ENCODE data around the gene C2orf68.
A peak's percentile ranks its signal among the peaks of the same experiment; 100 is the strongest.
"Not testable (repeated sequence)": the region's sequence is repeated elsewhere in the genome, so short reads cannot be mapped to it uniquely, and the experiment has no call there.

Gene C2orf68

DNA sequence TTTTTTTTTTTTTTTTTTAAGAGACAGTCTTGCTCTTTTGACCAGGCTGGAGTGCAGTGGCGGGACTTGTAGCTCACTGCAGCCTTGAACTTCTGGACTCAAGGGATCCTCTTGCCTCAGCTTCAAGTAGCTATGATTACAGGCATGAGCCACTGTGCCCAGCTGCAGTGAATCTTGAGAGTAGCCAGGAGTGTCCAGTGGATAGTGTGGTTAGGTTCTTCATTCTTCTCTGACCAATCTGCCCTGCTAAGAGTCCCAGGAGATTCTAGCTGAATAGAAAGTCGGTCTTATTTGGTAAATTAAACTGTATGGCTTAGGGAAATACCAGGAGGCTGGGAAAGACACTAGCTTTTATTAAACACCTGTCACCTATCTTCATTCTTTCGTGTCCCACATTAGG is 19.4 kb upstream of the C2orf68 start:
- DNase-seq (ENCODE audit: low read depth in 2 of 2), result no peak

DNA sequence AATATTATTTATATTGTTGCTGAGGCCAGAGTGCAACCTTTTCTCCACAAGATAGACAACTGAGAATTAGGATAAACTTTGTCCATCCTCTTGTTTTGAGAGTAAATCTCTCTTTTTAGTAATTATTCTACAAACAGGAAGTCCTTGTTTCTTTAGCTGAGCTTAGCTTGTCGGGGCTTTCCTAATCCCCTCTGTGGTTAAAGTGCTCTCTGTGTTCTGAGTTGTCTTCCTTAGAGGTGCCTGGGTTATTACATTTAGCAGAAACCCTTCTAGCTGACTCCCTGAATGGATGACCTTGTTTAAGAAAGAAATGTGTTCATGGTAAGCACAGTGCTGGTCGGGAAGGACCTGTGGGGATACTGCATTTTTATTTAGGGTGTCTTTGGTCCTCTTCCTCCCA is 16.8 kb upstream of the C2orf68 start:
- no peak for DNase-seq (ENCODE audit: low read depth in 2 of 2)

DNA sequence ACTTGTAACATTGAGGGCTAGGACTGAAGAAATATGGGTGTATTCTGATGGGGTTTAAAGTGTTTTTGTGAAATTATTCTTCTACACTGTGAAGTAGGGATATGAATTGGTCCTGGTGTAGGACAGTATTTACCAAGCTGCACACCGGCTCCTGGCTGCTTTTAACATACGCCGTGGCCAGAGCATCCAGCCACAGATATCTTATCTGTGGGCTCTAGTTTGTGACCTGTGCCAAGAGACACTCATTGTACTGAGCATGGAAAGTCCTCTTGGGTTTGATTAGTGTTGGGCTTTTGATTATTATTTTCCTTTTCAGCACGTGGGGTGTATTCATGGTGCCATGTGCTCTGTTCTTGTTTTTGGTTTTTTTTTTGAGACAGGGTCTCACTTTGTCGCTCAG is 12.1 kb upstream of the C2orf68 start:
- DNase-seq (ENCODE audit: low read depth in 2 of 2), result no peak

DNA sequence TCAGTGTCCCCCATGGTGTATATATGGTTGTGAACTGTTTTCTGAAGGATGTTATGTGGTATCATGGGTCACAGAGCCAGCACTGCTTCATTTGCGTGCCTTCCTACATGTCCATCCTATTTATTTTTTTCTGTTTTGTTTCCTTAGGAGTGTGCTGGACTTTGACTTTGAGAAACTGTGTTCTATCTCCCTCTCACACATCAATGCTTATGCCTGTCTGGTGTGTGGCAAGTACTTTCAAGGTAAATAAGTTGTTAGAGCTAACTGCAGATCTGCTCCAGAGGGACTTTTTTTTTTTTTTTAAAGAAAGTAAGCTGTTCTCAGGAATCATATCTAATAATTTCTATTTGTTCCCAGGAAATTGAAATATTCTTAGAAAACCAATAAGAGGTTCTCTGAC is 9.5 kb upstream of the C2orf68 start:
- no peak for DNase-seq (ENCODE audit: low read depth in 2 of 2)

DNA sequence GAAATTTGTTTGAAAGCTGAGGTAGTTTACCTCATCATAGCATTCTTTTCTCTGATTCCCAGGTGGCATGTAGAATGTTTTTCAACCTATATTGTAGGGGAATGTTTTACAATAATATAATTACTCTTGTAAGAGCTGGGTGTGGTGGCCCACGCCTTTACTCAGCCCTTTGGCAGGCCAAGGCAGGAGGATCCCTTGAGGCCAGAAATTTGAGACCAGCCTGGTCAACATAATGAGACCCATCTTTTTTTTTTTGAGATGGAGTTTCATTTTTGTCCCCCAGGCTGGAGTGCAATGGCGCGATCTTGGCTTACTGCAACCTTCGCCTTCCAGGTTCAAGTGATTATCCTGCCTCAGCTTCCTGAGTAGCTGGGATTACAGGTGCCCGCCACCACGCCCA is 7.8 kb upstream of the C2orf68 start:
- DNase-seq (ENCODE audit: low read depth in 2 of 2), result no peak

DNA sequence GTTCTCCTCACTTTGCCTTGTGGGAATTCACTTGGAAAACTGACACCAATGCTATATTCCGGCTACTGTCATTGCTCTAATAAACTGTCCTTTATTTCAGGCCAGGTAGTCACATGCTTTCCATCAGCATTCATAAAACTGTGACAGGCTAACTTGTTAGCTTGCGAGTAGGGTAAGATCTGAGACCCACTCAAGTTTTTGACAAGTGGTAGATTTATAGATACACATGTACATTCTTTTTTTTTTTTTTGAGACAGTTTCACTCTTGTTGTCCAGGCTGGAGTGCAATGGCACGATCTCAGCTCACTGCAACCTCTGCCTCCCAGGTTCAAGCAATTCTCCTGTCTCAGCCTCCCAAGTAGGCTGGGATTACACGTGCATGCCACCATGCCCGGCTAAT is 5.9 kb upstream of the C2orf68 start:
- DNase-seq (ENCODE audit: low read depth in 2 of 2), result not testable (repeated sequence)

DNA sequence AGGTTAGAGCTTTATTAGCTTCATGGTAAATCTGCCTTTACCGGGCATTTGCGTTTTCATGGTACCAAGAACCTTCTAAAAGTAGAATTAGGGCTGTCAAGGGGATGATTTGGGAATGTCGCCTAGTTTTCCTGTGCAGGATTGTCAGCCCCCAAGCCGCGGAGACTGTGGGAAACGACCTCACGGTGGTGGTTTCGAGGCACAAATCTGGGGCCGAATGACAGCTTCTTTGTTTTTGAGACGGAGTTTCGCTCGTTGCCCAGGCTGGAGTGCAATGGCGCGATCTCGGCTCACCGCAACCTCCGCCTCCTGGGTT is 3.5 kb upstream of the C2orf68 start:
- no peak for DNase-seq (ENCODE audit: low read depth in 2 of 2)

DNA sequence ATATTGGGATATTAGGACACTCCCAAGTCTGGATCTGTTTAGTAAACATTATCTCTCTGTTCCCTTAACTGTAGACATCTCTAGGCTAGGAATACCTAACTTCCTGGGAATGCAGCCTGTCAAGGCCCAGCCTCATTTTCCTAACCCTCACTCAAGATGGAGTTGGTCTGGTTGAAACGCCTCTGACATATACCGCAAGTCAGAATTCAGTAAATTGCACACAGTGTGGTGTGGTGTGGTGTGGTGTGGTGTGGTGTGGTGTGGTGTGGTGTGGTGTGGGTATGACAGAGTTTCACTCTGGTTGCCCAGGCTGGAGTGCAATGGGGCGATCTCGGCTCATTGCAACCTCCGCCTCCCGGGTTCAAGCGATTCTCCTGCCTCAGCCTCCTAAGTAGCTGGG is 2.9 kb upstream of the C2orf68 start:
- not testable (repeated sequence) for DNase-seq (ENCODE audit: low read depth in 2 of 2)

DNA sequence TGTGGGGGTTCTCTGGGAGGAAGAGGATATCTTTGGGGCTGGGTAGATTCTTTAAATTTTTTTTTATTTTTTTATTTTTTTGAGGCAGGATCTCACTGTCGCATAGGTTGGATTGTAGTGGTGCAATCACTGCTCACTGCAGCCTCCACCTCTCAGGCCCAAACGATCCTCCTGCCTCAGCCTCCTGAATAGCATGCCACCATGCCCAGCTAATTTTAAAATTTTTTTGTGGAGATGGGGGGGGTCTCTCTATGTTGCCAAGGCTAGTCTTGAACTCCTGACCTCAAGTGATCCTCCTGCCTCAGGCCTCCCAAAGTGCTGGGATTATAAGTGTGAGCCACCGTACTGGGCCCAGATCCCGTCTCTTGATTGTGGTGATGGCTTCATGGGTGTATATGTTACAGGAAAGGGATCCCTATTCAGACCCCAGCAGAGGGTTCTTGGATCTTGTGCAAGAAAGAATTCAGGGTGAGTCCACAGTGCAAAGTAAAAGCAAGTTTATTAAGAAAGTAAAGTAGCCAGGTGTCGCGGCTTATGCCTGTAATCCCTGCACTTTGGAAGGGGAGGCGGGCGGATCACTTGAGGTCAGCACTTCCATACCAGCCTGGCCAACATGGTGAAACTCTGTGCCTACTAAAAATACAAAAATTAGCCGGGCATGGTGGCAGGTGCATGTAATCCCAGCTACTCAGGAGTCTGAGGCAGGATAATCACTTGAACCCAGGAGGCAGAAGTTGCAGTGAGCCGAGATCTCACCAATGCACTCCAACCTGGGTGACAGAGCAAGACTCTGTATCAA is 2.0 kb upstream of the C2orf68 start:
- DNase-seq (ENCODE audit: low read depth in 2 of 2), result no peak

DNA sequence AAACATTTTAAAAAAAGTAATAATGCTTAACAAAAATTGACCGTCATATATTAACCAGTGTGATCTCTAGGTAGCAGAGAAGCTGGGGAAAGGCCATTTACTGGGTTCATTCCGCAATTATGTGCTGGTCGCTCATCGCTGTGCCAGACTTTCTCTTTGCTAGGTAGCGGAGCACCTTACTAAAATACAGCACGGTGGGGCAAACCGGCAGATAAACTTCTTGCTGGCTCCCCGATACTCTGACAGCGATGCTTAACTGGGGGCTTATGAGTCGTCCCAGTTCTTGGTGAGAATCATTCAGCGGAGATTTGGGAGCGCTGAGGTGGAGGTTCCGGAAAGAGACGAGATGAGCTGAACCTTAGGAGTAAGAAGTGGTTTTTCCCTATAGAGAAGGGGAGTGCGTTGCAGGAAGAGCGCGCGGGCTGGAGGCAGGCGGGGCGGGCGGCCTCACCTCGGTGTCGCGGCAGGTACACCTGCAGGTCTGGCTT is 605 bp downstream of the C2orf68 start:
- no peak for DNase-seq (ENCODE audit: low read depth in 2 of 2)

DNA sequence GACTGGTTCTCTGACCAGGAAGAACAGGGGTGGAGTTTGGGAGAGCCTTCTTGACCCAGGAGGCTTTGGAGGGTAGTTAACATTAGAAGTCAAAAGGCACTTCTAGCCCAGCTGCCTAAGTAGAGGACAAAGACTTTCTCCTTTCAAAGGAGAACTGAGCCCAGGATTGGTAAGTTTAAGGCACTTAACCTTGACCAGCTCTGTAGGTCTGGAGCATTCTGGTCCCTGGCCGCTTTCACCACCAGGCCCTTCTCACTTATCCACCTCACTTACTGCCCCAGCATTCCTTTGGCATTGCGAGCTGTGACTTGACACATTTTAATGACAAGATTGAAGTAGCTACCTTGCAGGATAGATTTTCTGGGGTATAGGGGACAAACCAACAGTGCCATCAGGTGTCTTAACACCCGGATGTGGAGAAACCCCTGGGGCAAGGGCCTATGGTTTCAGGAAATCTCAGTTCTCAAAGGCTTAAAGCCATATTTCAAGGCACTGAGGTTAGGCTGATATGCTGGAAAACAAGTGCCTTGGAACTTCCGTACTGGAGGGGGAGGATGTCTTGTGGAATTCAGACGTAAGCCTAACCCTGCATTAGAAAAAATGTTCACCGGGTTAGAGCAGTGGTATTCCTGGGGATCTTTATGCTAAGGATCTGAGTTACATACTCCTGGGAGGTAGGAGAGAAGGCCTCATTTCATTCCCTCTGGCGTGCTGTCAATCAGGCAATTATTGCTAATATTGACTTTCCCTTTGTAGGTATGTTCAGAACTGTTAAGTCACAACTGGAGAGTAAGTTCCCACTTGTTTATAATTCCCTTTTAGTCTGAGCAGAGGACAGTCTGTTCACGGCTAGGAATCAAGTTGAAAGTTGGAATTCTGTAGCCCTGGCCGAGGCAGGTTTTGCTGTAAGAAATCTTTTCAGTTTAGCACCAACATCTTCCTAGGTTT is 4.3 kb downstream of the C2orf68 start:
- DNase-seq (ENCODE audit: low read depth in 2 of 2), result no peak

DNA sequence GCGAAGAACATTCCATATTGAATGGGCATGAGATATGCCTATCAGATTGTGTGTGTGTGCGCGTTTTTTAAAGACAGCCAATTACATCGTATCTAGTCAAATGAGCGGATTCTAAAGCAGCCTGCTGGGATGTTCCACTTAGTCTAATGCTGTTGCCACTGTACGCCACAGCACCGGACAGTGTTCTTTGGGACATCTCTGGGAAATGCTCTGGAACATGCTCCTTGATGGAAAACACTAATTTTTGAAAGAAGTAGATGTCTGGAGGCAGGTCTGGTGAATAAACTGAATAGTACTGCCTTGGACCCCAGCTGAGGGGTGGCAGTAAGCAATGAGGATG is 5.8 kb downstream of the C2orf68 start:
- no peak for DNase-seq (ENCODE audit: low read depth in 2 of 2)

DNA sequence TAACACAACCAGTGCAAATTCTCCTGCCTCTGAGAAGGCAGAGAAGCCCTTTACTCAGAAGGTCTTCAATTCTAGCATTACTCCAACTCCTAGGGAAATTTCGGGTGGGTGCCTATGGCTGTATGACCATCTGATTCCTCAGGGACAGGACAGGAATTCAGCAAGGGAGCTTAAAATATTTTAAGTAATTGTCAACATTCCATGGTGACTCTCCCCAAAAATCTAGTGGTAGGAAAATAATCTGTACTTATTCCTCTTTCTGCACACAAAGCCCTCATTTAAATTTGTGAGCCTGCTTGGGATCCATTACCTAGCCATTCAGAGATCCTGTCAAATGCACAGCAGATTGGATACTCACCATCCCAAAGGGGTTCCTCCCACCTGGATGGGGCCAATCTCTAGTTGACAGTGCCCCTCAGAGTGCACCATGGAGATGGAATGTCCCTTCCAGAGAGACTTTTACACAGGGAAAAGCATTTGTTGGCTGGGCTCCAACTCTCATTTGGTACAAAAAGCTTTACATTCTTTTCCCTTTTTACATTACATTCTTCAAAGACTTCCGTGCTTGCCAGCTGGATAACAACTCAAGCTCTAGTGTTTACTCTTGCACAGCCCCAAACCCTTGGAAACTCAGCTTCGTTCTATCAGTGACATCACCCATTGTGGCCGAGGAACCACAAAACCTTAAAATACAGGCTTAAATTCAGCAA is 6.3 kb downstream of the C2orf68 start:
- no peak for DNase-seq (ENCODE audit: low read depth in 2 of 2)

DNA sequence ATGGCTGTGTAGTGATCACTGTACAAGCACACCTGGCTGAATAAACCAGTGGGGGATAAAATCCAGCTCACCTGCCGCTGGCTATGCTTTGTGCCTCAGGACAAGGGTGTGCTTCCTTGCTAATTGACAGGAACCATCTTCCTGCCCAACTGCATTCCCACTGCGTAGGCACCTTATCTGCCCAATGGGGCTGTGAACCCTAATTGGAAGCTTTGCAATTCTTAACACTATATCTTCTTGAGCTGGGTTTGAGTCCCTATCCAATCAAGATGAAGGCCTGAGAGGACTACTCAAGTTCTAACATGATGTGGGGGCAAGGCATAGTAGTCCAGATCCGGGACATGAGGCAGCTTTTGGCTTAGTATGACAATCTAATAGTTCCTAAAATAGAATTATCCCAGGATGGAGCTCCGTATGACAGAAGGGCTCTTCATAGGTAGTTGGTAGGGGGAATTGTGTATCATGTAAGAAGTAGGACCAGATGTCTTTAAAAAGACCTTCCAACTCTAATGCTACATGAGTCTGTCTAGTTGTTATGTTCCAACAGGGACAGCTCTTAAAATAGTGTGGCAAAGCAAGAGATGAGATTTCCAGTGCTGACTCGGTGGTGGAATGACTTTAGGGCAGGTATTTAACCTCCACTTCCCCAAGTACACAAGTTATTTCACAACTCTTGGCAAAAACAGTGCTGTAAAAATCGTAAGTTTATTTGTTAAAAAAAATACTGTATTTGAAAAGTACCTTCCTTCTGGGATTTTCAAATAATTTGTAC is 7.1 kb downstream of the C2orf68 start:
- no peak for DNase-seq (ENCODE audit: low read depth in 2 of 2)

DNA sequence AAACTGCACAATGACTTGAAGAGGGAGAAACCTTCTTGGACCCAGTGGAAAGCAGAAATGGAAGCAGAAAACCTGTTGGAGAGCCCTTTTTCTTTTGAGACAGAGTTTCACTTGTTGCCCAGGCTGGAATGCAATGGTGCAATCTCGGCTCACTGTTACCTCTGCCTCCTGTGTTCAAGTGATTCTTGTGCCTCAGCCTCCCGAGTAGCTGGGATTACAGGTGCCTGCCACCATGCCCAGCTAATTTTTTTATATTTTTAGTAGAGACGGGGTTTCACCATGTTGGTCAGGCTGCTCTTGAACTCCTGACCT is 7.8 kb downstream of the C2orf68 start:
- not testable (repeated sequence) for DNase-seq (ENCODE audit: low read depth in 2 of 2)

DNA sequence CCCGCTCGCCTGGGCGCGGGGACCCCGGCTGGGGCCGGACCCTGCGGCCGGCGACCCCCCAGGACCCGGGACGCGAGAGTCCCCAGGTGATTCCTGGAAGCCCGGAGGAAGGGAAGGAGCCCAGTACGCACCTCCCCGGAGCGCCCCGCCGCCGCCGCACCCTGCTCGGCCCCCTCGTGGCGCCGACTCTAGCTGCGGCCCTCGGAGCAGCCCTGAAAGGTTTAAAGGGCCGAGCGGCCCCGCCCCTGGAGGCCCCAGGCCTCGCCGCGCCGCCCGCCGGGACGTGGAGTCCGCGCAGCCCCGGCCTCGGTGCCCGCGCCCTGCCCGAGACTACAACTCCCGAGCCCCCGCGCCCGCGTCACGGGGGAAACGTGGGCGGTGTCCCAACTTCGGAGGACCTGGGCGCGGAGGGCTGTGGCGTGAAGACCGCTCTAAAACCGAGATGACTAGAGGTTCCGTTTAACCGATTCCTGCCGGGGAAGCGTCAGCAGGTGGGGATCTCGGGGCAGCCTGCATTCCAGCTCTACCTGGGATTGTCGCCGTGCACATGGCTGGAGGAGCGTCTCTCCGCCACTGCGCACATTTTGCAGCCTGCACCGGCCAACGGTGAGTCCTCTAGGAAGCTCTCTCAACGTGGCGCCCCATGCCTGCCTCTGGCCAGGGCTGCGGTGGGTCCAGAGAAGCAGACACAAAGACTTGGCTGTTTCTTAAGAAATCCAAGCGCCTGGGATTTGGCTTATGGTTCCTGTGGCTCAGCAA is 9.2 kb downstream of the C2orf68 start, which contains the start of gene TMEM150A:
Gene TMEM150A (minus strand): TSS at position 223 of the 759 bp plus-strand sequence. CDS start 750 bp downstream, outside the sequence.
- peak; percentile 87 to 88 for DNase-seq (ENCODE audit: low read depth in 2 of 2)

DNA sequence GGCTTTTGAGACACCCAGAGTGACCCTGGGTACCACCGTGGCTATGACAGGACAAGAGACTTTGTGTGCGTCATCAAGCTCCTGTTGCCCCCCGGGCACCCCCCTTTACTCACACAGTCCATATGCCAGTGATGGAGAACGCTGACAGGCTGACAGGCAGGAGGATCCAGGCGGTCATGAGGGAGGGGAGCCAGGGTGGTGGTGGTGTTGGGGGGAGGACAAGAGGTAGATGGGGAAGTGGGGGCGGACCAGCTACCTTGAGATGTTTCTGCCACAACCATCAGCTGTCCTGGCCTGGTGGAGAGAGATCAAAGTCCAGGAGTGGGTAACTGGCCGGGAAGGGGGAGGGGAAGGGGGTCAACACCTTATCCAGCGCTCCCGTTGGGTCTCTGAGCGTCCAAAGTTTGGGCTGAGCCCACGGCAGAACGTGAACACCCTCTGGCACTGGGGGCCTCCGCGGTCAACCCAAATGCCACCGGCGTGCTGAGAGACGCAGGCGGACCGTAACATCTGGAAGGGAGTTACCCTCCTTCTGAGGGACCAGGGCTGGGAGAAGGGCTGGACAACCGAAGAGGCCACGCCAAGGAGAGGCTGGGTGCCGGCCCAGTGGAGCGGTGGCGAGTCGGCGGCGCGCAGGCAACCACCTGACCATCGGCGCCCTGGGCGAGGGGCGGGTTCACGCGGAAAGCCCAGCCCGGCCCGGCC is 9.9 kb downstream of the C2orf68 start:
- DNase-seq (ENCODE audit: low read depth in 2 of 2), result no peak

DNA sequence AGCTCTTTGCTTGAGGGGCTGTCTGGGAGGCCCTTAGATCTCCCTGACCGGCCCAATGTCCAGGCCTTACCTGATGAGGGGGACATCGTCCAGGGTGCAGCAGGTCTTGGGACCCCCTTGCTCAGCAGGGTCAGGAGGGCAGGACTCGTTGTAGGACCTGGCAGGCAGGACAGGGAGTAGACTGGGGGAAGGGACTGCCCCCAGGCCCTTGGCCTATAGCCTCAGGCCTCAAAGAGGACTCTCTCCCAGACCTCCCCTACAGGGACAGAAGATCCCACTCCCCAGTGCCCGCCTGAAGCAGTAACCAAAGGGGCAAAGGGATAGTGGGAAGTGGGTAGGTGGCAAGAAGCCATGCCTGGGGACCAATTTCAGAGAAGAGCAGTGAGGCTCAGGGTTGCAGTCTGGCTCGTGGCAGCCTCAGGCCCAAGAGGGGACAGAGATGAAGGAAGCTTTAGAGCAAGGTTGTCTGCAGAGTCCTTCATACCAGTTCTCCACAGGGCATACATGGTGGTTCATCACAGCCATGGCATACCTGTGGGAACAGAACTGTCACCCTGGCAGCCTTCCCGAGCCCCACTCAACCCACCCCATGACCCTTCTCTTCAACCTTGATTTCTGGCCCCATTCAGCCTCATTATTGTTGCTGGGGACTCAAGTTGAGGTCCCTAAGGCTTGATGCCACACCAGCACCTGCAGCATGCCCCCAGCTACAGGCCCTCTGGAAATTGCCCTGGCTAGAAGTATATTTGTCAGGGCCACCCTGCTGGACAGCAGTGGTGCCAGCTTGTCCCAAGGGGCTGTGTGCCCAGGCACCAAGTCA is 10.7 kb downstream of the C2orf68 start:
- no peak for DNase-seq (ENCODE audit: low read depth in 2 of 2)

DNA sequence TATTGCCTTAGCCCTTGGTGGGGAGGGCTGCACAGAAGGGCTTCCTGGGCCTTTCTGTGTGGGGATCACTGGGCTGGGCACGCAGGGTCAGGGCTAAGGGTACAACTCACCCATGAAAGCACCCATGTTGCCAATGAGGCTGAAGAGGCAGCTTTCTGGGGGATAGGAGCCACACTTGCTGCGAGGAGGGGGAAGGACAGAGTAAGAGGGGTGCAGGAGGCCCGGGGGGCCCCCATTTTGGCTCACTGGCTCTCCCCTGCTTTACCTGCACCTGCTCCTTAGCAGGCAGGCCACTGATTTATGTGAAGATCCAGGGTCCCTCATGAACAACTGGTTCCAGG is 11.7 kb downstream of the C2orf68 start:
- no peak for DNase-seq (ENCODE audit: low read depth in 2 of 2)
